ENCODE results near the gene IFIT5.

DNA sequence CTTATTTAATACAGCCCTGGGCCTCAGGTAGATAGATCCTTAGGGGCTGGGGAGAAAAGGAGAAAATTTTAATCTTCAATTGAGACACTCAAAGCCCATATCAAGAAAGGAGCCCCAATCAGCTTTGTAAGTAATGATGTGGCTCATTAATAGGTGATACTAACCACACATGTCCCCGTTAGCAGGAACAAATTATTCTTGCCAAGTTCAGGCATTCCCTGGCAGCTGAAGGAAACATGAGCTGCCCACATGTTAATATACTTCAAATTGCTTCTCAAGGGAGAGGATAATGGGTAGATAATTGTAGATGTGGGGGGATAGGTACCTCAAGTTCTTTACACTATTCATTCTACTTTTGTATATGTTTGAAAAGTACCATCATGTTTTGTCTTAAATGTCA lies 14.5 kb downstream of the IFIT5 start:
- TF ChIP-seq, protein P1, sequence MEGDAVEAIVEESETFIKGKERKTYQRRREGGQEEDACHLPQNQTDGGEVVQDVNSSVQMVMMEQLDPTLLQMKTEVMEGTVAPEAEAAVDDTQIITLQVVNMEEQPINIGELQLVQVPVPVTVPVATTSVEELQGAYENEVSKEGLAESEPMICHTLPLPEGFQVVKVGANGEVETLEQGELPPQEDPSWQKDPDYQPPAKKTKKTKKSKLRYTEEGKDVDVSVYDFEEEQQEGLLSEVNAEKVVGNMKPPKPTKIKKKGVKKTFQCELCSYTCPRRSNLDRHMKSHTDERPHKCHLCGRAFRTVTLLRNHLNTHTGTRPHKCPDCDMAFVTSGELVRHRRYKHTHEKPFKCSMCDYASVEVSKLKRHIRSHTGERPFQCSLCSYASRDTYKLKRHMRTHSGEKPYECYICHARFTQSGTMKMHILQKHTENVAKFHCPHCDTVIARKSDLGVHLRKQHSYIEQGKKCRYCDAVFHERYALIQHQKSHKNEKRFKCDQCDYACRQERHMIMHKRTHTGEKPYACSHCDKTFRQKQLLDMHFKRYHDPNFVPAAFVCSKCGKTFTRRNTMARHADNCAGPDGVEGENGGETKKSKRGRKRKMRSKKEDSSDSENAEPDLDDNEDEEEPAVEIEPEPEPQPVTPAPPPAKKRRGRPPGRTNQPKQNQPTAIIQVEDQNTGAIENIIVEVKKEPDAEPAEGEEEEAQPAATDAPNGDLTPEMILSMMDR (optimal IDR thresholded peaks at IDR 0.05 in 1 of 3, IDR thresholded peaks at IDR 0.05 in 1 of 3, conservative IDR thresholded peaks at IDR 0.05 in 1 of 3; ENCODE audit: extremely low read depth in 1 of 3, insufficient read depth in 2 of 3, low read length in 3 of 3), result no peak
- TF ChIP-seq EZH2 (IDR thresholded peaks at IDR 0.05; ENCODE audit: low read length), result no peak
